ENCODE data around the gene GPC1.

Gene GPC1

GRCh38 chr2:240502430-240503121 lies 67.1 kb downstream of the GPC1 start:
- DNase-seq: peak; percentile 38

- no peak for DNase-seq
These were observed 67.9 kb downstream of the GPC1 start for GRCh38 chr2:240503375-240503774.

GRCh38 chr2:240503848-240504247 lies 68.4 kb downstream of the GPC1 start:
- no peak for DNase-seq

- DNase-seq: peak; percentile 54
These were observed 70.4 kb downstream of the GPC1 start for GRCh38 chr2:240505910-240506309.

GRCh38 chr2:240506406-240507059 lies 71.1 kb downstream of the GPC1 start:
- DNase-seq: peak; percentile 50

- DNase-seq: peak; percentile 37
These were observed 71.8 kb downstream of the GPC1 start for GRCh38 chr2:240507060-240507777.

- peak; percentile 38 for DNase-seq
These were observed 72.4 kb downstream of the GPC1 start for GRCh38 chr2:240507778-240508251.

- no peak for DNase-seq
These were observed 73.5 kb downstream of the GPC1 start for GRCh38 chr2:240508832-240509545.

- peak; percentile 51 for DNase-seq
These were observed 74.4 kb downstream of the GPC1 start for GRCh38 chr2:240509667-240510512.

GRCh38 chr2:240510513-240511210 lies 75.2 kb downstream of the GPC1 start:
- DNase-seq: peak; percentile 46

- DNase-seq: peak; percentile 56
These were observed 76.1 kb downstream of the GPC1 start for GRCh38 chr2:240511351-240512108.

GRCh38 chr2:240512109-240512485 lies 76.6 kb downstream of the GPC1 start:
- peak; percentile 41 for DNase-seq

GRCh38 chr2:240512666-240513535 lies 77.4 kb downstream of the GPC1 start:
- peak; percentile 59 for DNase-seq

GRCh38 chr2:240513549-240514287 lies 78.3 kb downstream of the GPC1 start:
- DNase-seq: peak; percentile 94

- peak; percentile 60 for DNase-seq
These were observed 79.2 kb downstream of the GPC1 start for GRCh38 chr2:240514631-240515030.

- DNase-seq: no peak
These were observed 81.9 kb downstream of the GPC1 start for GRCh38 chr2:240517342-240517741.

Data from activated effector memory CD4-positive, alpha-beta T cell treated with anti-CD3 and anti-CD28 coated beads, Interleukin-2, amount 50 U/mL, for 16 hours (primary cell).